Caco-2 (cell line): ENCODE data around the gene CPA5. TPM values are rescaled to one million over a fixed set of nuclear protein-coding genes. Genes with fewer than 3 reads are reported as not detected.

Experiments
- BruUV-seq: library from RNA; stranded (reverse); fragments of 400-500 nt; replicated peaks from 2 replicates; lab custom pipeline; 2021; lab: Mats Ljungman, UMichigan
- CTCF ChIA-PET: fragments of 300-600 bp; sonication (Branson Sonifier 250); formaldehyde crosslinking; loops from one replicate; lab custom pipeline; 2022; ENCODE audit warnings: antibody characterized with exemption; lab: Charles Lee
- POLR2A ChIA-PET: fragments of 300-600 bp; sonication (Branson Sonifier 250); formaldehyde crosslinking; loops from one replicate; lab custom pipeline; 2022; ENCODE audit warnings: antibody characterized with exemption; lab: Charles Lee
- DNase-seq, 2 experiments: peaks; one replicate each; pipeline versions ENCODE4 v3.0.0 to v3.0.0-alpha.2; 2020 to 2022
- H3K27me3 ChIP-seq: replicated peaks from 2 replicates; pipeline ENCODE4 v1.6.0; 2011; ENCODE audit warnings: low read length; ENCODE audit not compliant: control insufficient read depth, insufficient read depth
- H3K36me3 ChIP-seq: 2 replicates; pipeline ENCODE4 v1.5.1; 2011; ENCODE audit warnings: low read length; ENCODE audit not compliant: control insufficient read depth, insufficient read depth
- H3K4me1 ChIP-seq: fragments of 250-450 bp; sonication (Bioruptor Pico); 2 replicates; pipeline ENCODE4 v1.5.1; 2020; ENCODE audit warnings: mild to moderate bottlenecking
- H3K4me3 ChIP-seq: 2 replicates; pipeline ENCODE4 v1.5.1; 2011; ENCODE audit warnings: low read depth, mild to moderate bottlenecking, control low read depth, low read length
- H3K9me3 ChIP-seq: fragments of 250-450 bp; sonication (Bioruptor Pico); 2 replicates; pipeline ENCODE4 v1.5.1; 2020; ENCODE audit warnings: mild to moderate bottlenecking, moderate library complexity
- H3K27ac Mint-ChIP-seq: one replicate; pipeline ENCODE4 v1.8.0; 2022; ENCODE audit warnings: mixed read lengths; ENCODE audit not compliant: unreplicated experiment
- H3K27me3 Mint-ChIP-seq: one replicate; pipeline ENCODE4 v1.8.0; 2022; ENCODE audit warnings: mixed read lengths; ENCODE audit not compliant: insufficient read depth, unreplicated experiment
- H3K36me3 Mint-ChIP-seq: one replicate; pipeline ENCODE4 v1.8.0; 2022; ENCODE audit warnings: mild to moderate bottlenecking, mixed read lengths; ENCODE audit not compliant: insufficient read depth, unreplicated experiment
- H3K4me1 Mint-ChIP-seq: one replicate; pipeline ENCODE4 v1.8.0; 2022; ENCODE audit warnings: low read depth, mixed read lengths; ENCODE audit not compliant: unreplicated experiment
- H3K4me3 Mint-ChIP-seq: one replicate; pipeline ENCODE4 v1.8.0; 2022; ENCODE audit warnings: mild to moderate bottlenecking, moderate library complexity, mixed read lengths; ENCODE audit not compliant: unreplicated experiment
- H3K9me3 Mint-ChIP-seq: one replicate; pipeline ENCODE4 v1.8.0; 2022; ENCODE audit warnings: mixed read lengths; ENCODE audit not compliant: unreplicated experiment
- CTCF ChIP-seq, 2 experiments: fragments of 200-600 bp in 1 of 2; IDR thresholded peaks; 1 replicate in 1 of 2; 2 replicates in 1 of 2; pipeline versions ENCODE4 v1.5.1 to v1.8.0; 2011 to 2022; ENCODE audit warnings: antibody characterized with exemption in 1 of 2, control low read depth in 1 of 2, inconsistent platforms in 1 of 2, low read depth in 1 of 2, low read length in 1 of 2, mild to moderate bottlenecking in 1 of 2, moderate library complexity in 1 of 2; ENCODE audit not compliant: insufficient read depth in 1 of 2, severe bottlenecking in 1 of 2, unreplicated experiment in 1 of 2
- intact Hi-C: fragments of 100-400 bp; cut with micrococcal nuclease; formaldehyde crosslinking; loops from one replicate; pipeline ENCODE4 v1.10.0; 2022; ENCODE audit not compliant: unreplicated experiment
- total RNA-seq: library from RNA; stranded (reverse); gene quantifications from 2 replicates; pipeline ENCODE4 v1.2.3, GENCODE V29; 2022

Gene CPA5
- total RNA-seq, 1 experiment from 2014 or later: not detected

- no peak for TF ChIP-seq CTCF (IDR thresholded peaks at IDR 0.05; ENCODE audit: insufficient read depth in 1 of 2, low read depth in 1 of 2, low read length in 1 of 2, severe bottlenecking in 1 of 2, unreplicated experiment in 1 of 2)
- no peaks in the 10 kb centered on the region for H3K36me3 Mint-ChIP-seq
- H3K27me3 Mint-ChIP-seq: no peaks in the 10 kb centered on the region
- intact Hi-C loops: no loop called here
- H3K4me3 Mint-ChIP-seq: no peak overlapping the region
- DNase-seq: no peak
- peaks cover 20% of the 10 kb centered on the region for H3K4me1 Mint-ChIP-seq
- peaks cover 8% of the 10 kb centered on the region for H3K4me1 ChIP-seq
- H3K27me3 ChIP-seq: no peaks in the 10 kb centered on the region
- no peaks in the 10 kb centered on the region for H3K36me3 ChIP-seq
- ChIA-PET CTCF (no interaction called here), POLR2A (no interaction called here)
- H3K4me3 ChIP-seq: no peak overlapping the region
- no peak overlapping the region for H3K27ac Mint-ChIP-seq
- BruUV-seq: no TSS peak
- no peaks in the 10 kb centered on the region for H3K9me3 ChIP-seq
- H3K9me3 Mint-ChIP-seq: no peaks in the 10 kb centered on the region
Observed at GRCh38 chr7:130397051-130397757, 52.6 kb downstream of the CPA5 start.

DNA sequence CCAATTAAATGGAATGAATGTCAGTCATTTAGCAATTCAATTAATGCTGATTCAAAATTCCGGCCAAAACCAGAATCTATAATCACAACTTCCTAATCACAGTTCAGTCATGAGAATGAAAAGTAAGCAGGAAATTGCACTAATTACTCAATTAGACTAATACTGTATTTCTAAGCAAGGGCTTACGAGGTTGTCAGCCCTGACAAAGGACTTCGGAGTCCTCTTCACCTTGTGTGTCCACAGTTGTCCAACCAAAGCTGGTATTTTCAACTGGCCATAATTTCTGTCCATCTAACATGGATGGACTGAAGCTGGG lies 53.1 kb downstream of the CPA5 start:
- no peaks in the 10 kb centered on the region for H3K36me3 ChIP-seq
- POLR2A ChIA-PET: no interaction called here
- Mint-ChIP-seq H3K4me1 (peaks cover 15% of the 10 kb centered on the region), H3K9me3 (no peaks in the 10 kb centered on the region), H3K4me3 (no peak overlapping the region), H3K27ac (no peak overlapping the region), H3K36me3 (no peaks in the 10 kb centered on the region), H3K27me3 (no peaks in the 10 kb centered on the region)
- TF ChIP-seq CTCF (IDR thresholded peaks at IDR 0.05; ENCODE audit: insufficient read depth in 1 of 2, low read depth in 1 of 2, low read length in 1 of 2, severe bottlenecking in 1 of 2, unreplicated experiment in 1 of 2): no peak
- no peak for DNase-seq
- peaks cover 3% of the 10 kb centered on the region; the same call in 1 of the 2 replicates for H3K4me1 ChIP-seq
- CTCF ChIA-PET: no interaction called here
- no peak overlapping the region for H3K4me3 ChIP-seq
- H3K9me3 ChIP-seq: no peaks in the 10 kb centered on the region
- no peaks in the 10 kb centered on the region for H3K27me3 ChIP-seq
- no TSS peak for BruUV-seq
- intact Hi-C loops: no loop called here

GRCh38 chr7:130398526-130399090 lies 54.0 kb downstream of the CPA5 start:
- H3K9me3 Mint-ChIP-seq: no peaks in the 10 kb centered on the region
- no peak for TF ChIP-seq CTCF (IDR thresholded peaks at IDR 0.05; ENCODE audit: insufficient read depth in 1 of 2, low read depth in 1 of 2, low read length in 1 of 2, severe bottlenecking in 1 of 2, unreplicated experiment in 1 of 2)
- Histone ChIP-seq H3K27me3 (no peaks in the 10 kb centered on the region), H3K36me3 (no peaks in the 10 kb centered on the region), H3K4me3 (no peak overlapping the region), H3K4me1 (no peaks in the 10 kb centered on the region), H3K9me3 (no peaks in the 10 kb centered on the region)
- ChIA-PET POLR2A (no interaction called here), CTCF (no interaction called here)
- no peaks in the 10 kb centered on the region for H3K36me3 Mint-ChIP-seq
- intact Hi-C loops: no loop called here
- peaks cover 7% of the 10 kb centered on the region for H3K4me1 Mint-ChIP-seq
- DNase-seq: no peak
- no TSS peak for BruUV-seq
- H3K27ac Mint-ChIP-seq: no peak overlapping the region
- no peak overlapping the region for H3K4me3 Mint-ChIP-seq
- no peaks in the 10 kb centered on the region for H3K27me3 Mint-ChIP-seq
